ENCODE results near the gene MED8. TPM values are rescaled to one million over a fixed set of nuclear protein-coding genes. Genes with fewer than 3 reads are reported as not detected.

The MED8 gene
- total RNA-seq, 1 experiment from 2014 or later, result 36.0 TPM

DNA sequence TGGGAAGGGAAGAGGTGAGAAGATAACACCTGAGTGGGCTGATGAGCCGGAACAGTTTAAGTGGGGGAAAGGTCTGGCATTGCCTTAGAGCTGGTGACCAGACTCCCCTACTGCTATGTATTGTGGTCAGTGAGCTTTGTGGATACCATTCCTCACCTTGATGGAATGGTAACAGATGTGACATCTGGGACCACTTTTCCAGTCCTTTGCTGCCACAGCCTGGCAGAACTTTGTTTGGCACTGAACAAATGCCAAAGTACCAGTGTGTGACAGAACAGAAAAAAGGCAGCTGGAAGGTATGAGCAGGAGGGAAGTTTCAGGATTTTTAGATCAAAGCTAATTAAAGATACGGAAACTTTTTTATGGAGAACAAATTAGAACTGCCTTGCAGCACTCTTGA, 6.2 kb downstream of the MED8 start:
- Histone ChIP-seq H3K27me3 (ENCODE audit: insufficient read depth, low read length) (no peaks in the 10 kb centered on the region), H3K9ac (ENCODE audit: low read length) (no peak overlapping the region), H3K4me3 (replicated peaks in 1 of 2; ENCODE audit: low read depth in 1 of 2, low read length in 2 of 2) (no peak overlapping the region), H3K9me3 (ENCODE audit: control insufficient read depth in 1 of 2, insufficient read depth in 1 of 2, low read depth in 1 of 2, low read length in 2 of 2) (no peaks in the 10 kb centered on the region), H3K9me2 (ENCODE audit: insufficient read depth) (no peaks in the 10 kb centered on the region), H3K27ac (ENCODE audit: low read depth, low read length) (no peak overlapping the region), H3K79me2 (ENCODE audit: insufficient read depth, low read length) (peaks cover 15% of the 10 kb centered on the region), H3K4me1 (ENCODE audit: control insufficient read depth in 1 of 2, insufficient read depth in 2 of 2, low read length in 2 of 2) (peaks cover under 1 to 3% of the 10 kb centered on the region in 2 experiments; a peak in 3 of 4 replicates), H3K36me3 (ENCODE audit: control insufficient read depth in 1 of 2, insufficient read depth in 2 of 2, low read length in 2 of 2) (peaks cover 22 to 40% of the 10 kb centered on the region in 2 experiments), H4K20me1 (ENCODE audit: insufficient read depth) (no peaks in the 10 kb centered on the region), H2AFZ (ENCODE audit: low read depth, low read length, poor library complexity, severe bottlenecking) (no peak overlapping the region), H3K4me2 (ENCODE audit: low read length) (no peak overlapping the region)
- RAD21 ChIA-PET (ENCODE audit: low non-redundant PET in 1 of 2, low total read pairs in 2 of 2, uncharacterized antibody in 2 of 2, unreplicated experiment in 2 of 2), result interaction anchor here (0.5 to 1.0 kb wide), 3 partner anchors 9 to 310 kb away, joined by 3 read pairs; no protein-coding TSS in a partner anchor
- no TSS peak for BruUV-seq (replicated peaks)
- TF ChIP-seq, protein P1, sequence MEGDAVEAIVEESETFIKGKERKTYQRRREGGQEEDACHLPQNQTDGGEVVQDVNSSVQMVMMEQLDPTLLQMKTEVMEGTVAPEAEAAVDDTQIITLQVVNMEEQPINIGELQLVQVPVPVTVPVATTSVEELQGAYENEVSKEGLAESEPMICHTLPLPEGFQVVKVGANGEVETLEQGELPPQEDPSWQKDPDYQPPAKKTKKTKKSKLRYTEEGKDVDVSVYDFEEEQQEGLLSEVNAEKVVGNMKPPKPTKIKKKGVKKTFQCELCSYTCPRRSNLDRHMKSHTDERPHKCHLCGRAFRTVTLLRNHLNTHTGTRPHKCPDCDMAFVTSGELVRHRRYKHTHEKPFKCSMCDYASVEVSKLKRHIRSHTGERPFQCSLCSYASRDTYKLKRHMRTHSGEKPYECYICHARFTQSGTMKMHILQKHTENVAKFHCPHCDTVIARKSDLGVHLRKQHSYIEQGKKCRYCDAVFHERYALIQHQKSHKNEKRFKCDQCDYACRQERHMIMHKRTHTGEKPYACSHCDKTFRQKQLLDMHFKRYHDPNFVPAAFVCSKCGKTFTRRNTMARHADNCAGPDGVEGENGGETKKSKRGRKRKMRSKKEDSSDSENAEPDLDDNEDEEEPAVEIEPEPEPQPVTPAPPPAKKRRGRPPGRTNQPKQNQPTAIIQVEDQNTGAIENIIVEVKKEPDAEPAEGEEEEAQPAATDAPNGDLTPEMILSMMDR (IDR thresholded peaks at IDR 0.05 in 2 of 3, conservative IDR thresholded peaks at IDR 0.05 in 1 of 3; ENCODE audit: borderline replicate concordance in 1 of 3, insufficient read depth in 1 of 3, low read depth in 2 of 3, low read length in 2 of 3), result peak; percentile 43 to 49 (median 45); a peak in 4 of 6 replicates
- TF ChIP-seq RAD21 (IDR thresholded peaks at IDR 0.05; ENCODE audit: low read depth) (peak; percentile 79), ELF1 (IDR thresholded peaks at IDR 0.05; ENCODE audit: borderline replicate concordance, low read depth) (no peak)
- intact Hi-C loops (cut with micrococcal nuclease), result loop anchor here (1.0 kb wide), 2 partner anchors 145 to 156 kb away; no protein-coding TSS in a partner anchor
- CTCF ChIA-PET, result interaction anchor here (1.0 to 2.4 kb wide), 8 partner anchors 25 to 310 kb away, joined by 3 to 12 read pairs (median 6); partner anchors contain the start of genes C1orf210 and CDC20
- POLR2A ChIA-PET, result no interaction called here
- ATAC-seq (peak; percentile 67), DNase-seq (ENCODE audit: low read depth, low spot score) (no peak)

- no peak overlapping the region for H2AFZ ChIP-seq (ENCODE audit: low read depth, low read length, poor library complexity, severe bottlenecking)
- no peaks in the 10 kb centered on the region for H3K27me3 ChIP-seq (ENCODE audit: insufficient read depth, low read length)
- ATAC-seq, result no peak
- H3K4me1 ChIP-seq (ENCODE audit: control insufficient read depth in 1 of 2, insufficient read depth in 2 of 2, low read length in 2 of 2), result no peaks in the 10 kb centered on the region
- no peak overlapping the region for H3K4me3 ChIP-seq (replicated peaks in 1 of 2; ENCODE audit: low read depth in 1 of 2, low read length in 2 of 2)
- H3K4me2 ChIP-seq (ENCODE audit: low read length), result no peak overlapping the region
- 0 out of 2 replicates have a peak, but pooled peaks cover 2% of the 10 kb centered on the region for H3K79me2 ChIP-seq (ENCODE audit: insufficient read depth, low read length)
- DNase-seq (ENCODE audit: low read depth, low spot score), result no peak
- intact Hi-C loops (cut with micrococcal nuclease), result no loop called here
- H3K36me3 ChIP-seq (ENCODE audit: control insufficient read depth in 1 of 2, insufficient read depth in 2 of 2, low read length in 2 of 2), result peaks cover 22 to 35% of the 10 kb centered on the region in 2 experiments
- H3K9ac ChIP-seq (ENCODE audit: low read length), result no peak overlapping the region
- H3K9me2 ChIP-seq (ENCODE audit: insufficient read depth), result no peaks in the 10 kb centered on the region
- H3K9me3 ChIP-seq (ENCODE audit: control insufficient read depth in 1 of 2, insufficient read depth in 1 of 2, low read depth in 1 of 2, low read length in 2 of 2), result no peaks in the 10 kb centered on the region
- POLR2A ChIA-PET, result interaction anchor here (1.4 kb wide), 1 partner anchor 14 kb away, joined by 5 read pairs; the partner anchor contains the start of gene ELOVL1
- no TSS peak for BruUV-seq (replicated peaks)
- CTCF ChIA-PET, result interaction anchor here (1.8 to 2.4 kb wide), 3 partner anchors 97 to 155 kb away, joined by 7 to 12 read pairs (median 7); partner anchors contain the start of gene C1orf210
- no peak overlapping the region for H3K27ac ChIP-seq (ENCODE audit: low read depth, low read length)
- no peaks in the 10 kb centered on the region for H4K20me1 ChIP-seq (ENCODE audit: insufficient read depth)
- RAD21 ChIA-PET (ENCODE audit: low non-redundant PET in 1 of 2, low total read pairs in 2 of 2, uncharacterized antibody in 2 of 2, unreplicated experiment in 2 of 2), result interaction anchor here in 1 of 2 experiments (0.7 kb wide), 1 partner anchor 24 kb away, joined by 7 read pairs; no protein-coding TSS in a partner anchor
- no peak for TF ChIP-seq EGR1 (IDR thresholded peaks at IDR 0.05; ENCODE audit: low read depth)
- TF ChIP-seq POLR2A (IDR thresholded peaks at IDR 0.05; ENCODE audit: borderline replicate concordance, extremely low read depth, insufficient read depth, insufficient read length), result no peak
- TF ChIP-seq ZNF274 (IDR thresholded peaks at IDR 0.05; ENCODE audit: low read depth, low read length), result no peak
- TF ChIP-seq ZBTB33 (IDR thresholded peaks at IDR 0.05; ENCODE audit: extremely low read depth, insufficient replicate concordance, low read length), result no peak
- no peak for TF ChIP-seq EZH2phosphoT487 (IDR thresholded peaks at IDR 0.05; ENCODE audit: borderline replicate concordance)
- TF ChIP-seq SRF (IDR thresholded peaks at IDR 0.05; ENCODE audit: low read depth), result no peak
These were observed 7.4 kb downstream of the MED8 start for GRCh38 chr1:43382027-43382779.

All from HCT116 (cell line).